ENCODE results near the gene MED27. TPM values are rescaled to one million over a fixed set of nuclear protein-coding genes. Genes with fewer than 3 reads are reported as not detected.
A peak's percentile ranks its signal among the peaks of the same experiment; 100 is the strongest.

MED27 gene
- total and polyA plus RNA-seq, 2 experiments from 2014 or later = 18.3 to 69.2 TPM

GRCh38 chr9:132004323-132004722 is 75.3 kb downstream of the MED27 start:
- no peak for DNase-seq (ENCODE audit: low read depth in 1 of 2, low spot score in 1 of 2)
- H3K27me3 ChIP-seq = no peaks in the 10 kb centered on the region
- H3K9me3 ChIP-seq (ENCODE audit: low read depth) = no peaks in the 10 kb centered on the region
- no peak overlapping the region for H3K27ac ChIP-seq
- TF ChIP-seq, protein P1, sequence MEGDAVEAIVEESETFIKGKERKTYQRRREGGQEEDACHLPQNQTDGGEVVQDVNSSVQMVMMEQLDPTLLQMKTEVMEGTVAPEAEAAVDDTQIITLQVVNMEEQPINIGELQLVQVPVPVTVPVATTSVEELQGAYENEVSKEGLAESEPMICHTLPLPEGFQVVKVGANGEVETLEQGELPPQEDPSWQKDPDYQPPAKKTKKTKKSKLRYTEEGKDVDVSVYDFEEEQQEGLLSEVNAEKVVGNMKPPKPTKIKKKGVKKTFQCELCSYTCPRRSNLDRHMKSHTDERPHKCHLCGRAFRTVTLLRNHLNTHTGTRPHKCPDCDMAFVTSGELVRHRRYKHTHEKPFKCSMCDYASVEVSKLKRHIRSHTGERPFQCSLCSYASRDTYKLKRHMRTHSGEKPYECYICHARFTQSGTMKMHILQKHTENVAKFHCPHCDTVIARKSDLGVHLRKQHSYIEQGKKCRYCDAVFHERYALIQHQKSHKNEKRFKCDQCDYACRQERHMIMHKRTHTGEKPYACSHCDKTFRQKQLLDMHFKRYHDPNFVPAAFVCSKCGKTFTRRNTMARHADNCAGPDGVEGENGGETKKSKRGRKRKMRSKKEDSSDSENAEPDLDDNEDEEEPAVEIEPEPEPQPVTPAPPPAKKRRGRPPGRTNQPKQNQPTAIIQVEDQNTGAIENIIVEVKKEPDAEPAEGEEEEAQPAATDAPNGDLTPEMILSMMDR (IDR thresholded peaks at IDR 0.05; ENCODE audit: low read depth, low read length) = no peak
- no peak overlapping the region for H3K4me3 ChIP-seq
- no peaks in the 10 kb centered on the region for H3K4me1 ChIP-seq (ENCODE audit: low read depth)
- H3K36me3 ChIP-seq = no peaks in the 10 kb centered on the region

DNA sequence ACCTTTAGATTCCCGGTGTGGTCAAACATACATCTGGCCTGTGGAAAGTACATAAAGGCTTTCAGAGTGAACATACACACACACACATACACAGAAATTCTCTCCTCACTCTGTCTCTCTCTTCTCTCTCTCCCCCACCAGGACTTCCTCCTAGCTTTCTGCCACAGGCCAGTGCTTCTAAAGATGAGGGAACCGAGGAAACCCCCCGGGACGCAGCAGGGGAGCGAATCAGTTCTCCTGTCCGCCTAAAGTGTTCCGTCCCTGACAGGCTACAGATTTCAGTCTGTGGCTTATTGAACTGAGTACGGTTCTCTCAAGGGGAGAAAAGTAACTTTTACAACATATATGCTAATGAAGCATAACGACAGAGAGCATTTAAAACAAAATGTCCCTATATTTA is 75.8 kb downstream of the MED27 start:
- no peaks in the 10 kb centered on the region for H3K36me3 ChIP-seq
- no peak overlapping the region for H3K27ac ChIP-seq
- TF ChIP-seq, protein P1 (IDR thresholded peaks at IDR 0.05; ENCODE audit: low read depth, low read length) = no peak
- no peaks in the 10 kb centered on the region for H3K4me1 ChIP-seq (ENCODE audit: low read depth)
- no peaks in the 10 kb centered on the region for H3K9me3 ChIP-seq (ENCODE audit: low read depth)
- DNase-seq (ENCODE audit: low read depth in 1 of 2, low spot score in 1 of 2) = no peak
- no peaks in the 10 kb centered on the region for H3K27me3 ChIP-seq
- H3K4me3 ChIP-seq = no peak overlapping the region

GRCh38 chr9:132003319-132003704 is 76.4 kb downstream of the MED27 start:
- no peaks in the 10 kb centered on the region for H3K4me1 ChIP-seq (ENCODE audit: low read depth)
- H3K27ac ChIP-seq = no peak overlapping the region
- H3K4me3 ChIP-seq = no peak overlapping the region

DNA sequence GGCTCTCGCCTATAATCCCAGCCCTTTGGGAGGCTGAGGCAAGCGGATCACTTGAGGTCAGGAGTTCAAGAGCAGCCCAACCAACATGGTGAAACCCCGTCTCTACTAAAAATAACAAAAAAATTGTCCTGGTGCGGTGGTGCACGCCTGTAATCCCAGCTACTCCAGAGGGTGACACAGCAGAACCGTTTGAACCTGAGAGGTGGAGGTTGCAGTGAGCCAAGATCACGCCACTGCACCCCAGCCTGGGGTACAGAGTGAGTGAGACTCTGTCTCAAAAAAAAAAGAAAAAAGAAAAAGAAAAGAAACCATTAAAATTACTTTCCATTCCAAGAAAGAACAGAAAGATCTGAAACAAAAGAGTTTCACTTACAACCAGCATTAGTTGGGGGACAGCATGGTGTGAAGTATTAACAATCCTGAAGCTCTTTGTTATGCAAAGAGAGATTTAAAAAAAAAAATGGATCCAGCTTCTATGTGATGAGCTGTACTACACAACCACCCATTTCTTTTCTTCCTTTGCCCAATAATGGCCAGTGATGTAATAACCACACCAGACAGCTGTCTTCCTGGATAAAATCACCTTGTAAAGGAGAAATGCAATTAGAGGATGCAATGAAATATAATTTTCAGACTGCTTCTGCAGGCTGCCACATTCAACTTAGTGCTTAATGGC is 76.9 kb downstream of the MED27 start:
- Histone ChIP-seq H3K27ac (no peak overlapping the region), H3K4me3 (no peak overlapping the region), H3K27me3 (no peaks in the 10 kb centered on the region), H3K36me3 (no peaks in the 10 kb centered on the region), H3K4me1 (ENCODE audit: low read depth) (no peaks in the 10 kb centered on the region), H3K9me3 (ENCODE audit: low read depth) (no peaks in the 10 kb centered on the region)
- DNase-seq (ENCODE audit: low read depth in 1 of 2, low spot score in 1 of 2) = no peak
- TF ChIP-seq, protein P1 (IDR thresholded peaks at IDR 0.05; ENCODE audit: low read depth, low read length) = no peak

More at GRCh38 chr9:132003319-132003704, 76.4 kb downstream of the MED27 start:
- Histone ChIP-seq H3K36me3 (no peaks in the 10 kb centered on the region), H3K27me3 (no peaks in the 10 kb centered on the region), H3K9me3 (ENCODE audit: low read depth) (no peaks in the 10 kb centered on the region)
- TF ChIP-seq, protein P1 (IDR thresholded peaks at IDR 0.05; ENCODE audit: low read depth, low read length) = no peak
- DNase-seq (ENCODE audit: low read depth in 1 of 2, low spot score in 1 of 2) = no peak

DNA sequence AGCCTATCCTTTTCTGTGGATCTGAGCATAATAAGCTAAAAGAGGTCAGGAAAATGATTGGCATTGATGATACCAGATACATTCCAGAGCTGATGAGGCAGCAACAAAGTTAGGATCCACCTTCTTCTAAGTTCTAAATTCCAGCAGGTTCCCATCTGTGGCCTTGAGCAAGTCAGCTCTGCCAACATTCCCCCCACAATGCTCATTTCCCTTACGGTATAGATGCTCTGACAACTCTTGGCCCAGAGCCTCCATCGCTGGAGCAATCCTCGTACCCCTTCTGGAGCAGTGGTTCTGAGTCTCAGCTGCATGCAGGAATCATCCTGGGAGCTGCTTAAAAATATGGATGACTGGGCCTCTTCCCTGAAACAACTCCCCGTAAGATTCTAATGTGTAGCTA is 78.1 kb downstream of the MED27 start:
- peak in 1 of 2 donors; percentile 39 for DNase-seq (ENCODE audit: low read depth in 1 of 2, low spot score in 1 of 2)
- no peak overlapping the region for H3K4me3 ChIP-seq
- TF ChIP-seq, protein P1 (IDR thresholded peaks at IDR 0.05; ENCODE audit: low read depth, low read length) = no peak
- no peaks in the 10 kb centered on the region for H3K4me1 ChIP-seq (ENCODE audit: low read depth)
- no peak overlapping the region for H3K27ac ChIP-seq
- no peaks in the 10 kb centered on the region for H3K36me3 ChIP-seq
- H3K27me3 ChIP-seq = no peaks in the 10 kb centered on the region
- H3K9me3 ChIP-seq (ENCODE audit: low read depth) = no peaks in the 10 kb centered on the region

Measured in cardiac muscle cell (in vitro differentiated cells and primary cell).